MV-4-11 (cell line): ENCODE measurements around the gene MAGI2.

Source experiments
- DNase-seq: peaks from one replicate; lab custom pipeline; 2025; lab: John Stamatoyannopoulos, UW

The MAGI2 gene

GRCh38 chr7:79453558-79454360, at the start of gene MAGI2:
MAGI2 (minus strand) TSS chr7:79453667; CDS start chr7:79453320, 347 bp downstream.
- no peak for DNase-seq

- no peak for DNase-seq
Measured at GRCh38 chr7:79502151-79502550, 48.7 kb upstream of the MAGI2 start.

- DNase-seq: no peak
Measured at GRCh38 chr7:79500759-79501158, 47.3 kb upstream of the MAGI2 start.

- no peak for DNase-seq
Measured at GRCh38 chr7:79497728-79498127, 44.3 kb upstream of the MAGI2 start.

- no peak for DNase-seq
Measured at GRCh38 chr7:79495544-79496272, 42.2 kb upstream of the MAGI2 start.

GRCh38 chr7:79494046-79494445, 40.6 kb upstream of the MAGI2 start:
- no peak for DNase-seq

GRCh38 chr7:79489371-79489770, 35.9 kb upstream of the MAGI2 start:
- DNase-seq: no peak

GRCh38 chr7:79478386-79478785, 24.9 kb upstream of the MAGI2 start:
- DNase-seq: no peak

GRCh38 chr7:79475455-79475854, 22.0 kb upstream of the MAGI2 start:
- no peak for DNase-seq

- no peak for DNase-seq
Measured at GRCh38 chr7:79471699-79472098, 18.2 kb upstream of the MAGI2 start.

GRCh38 chr7:79471283-79471682, 17.8 kb upstream of the MAGI2 start:
- DNase-seq: no peak

GRCh38 chr7:79465551-79465950, 12.1 kb upstream of the MAGI2 start:
- peak; percentile 33 for DNase-seq

GRCh38 chr7:79464051-79464450, 10.6 kb upstream of the MAGI2 start:
- DNase-seq: no peak

GRCh38 chr7:79462390-79462789, 8.9 kb upstream of the MAGI2 start:
- DNase-seq: no peak

GRCh38 chr7:79461660-79462059, 8.2 kb upstream of the MAGI2 start:
- no peak for DNase-seq

GRCh38 chr7:79459381-79459780, 5.9 kb upstream of the MAGI2 start:
- no peak for DNase-seq

- no peak for DNase-seq
Measured at GRCh38 chr7:79458796-79459195, 5.3 kb upstream of the MAGI2 start.

GRCh38 chr7:79455173-79455790, 1.8 kb upstream of the MAGI2 start:
- DNase-seq: no peak

- no peak for DNase-seq
Measured at GRCh38 chr7:79454361-79454960, 994 bp upstream of the MAGI2 start.

GRCh38 chr7:79453266-79453557, 255 bp downstream of the MAGI2 start:
- no peak for DNase-seq

- DNase-seq: no peak
Measured at GRCh38 chr7:79452495-79453265, 787 bp downstream of the MAGI2 start.

- no peak for DNase-seq
Measured at GRCh38 chr7:79452032-79452494, 1.4 kb downstream of the MAGI2 start.
